Frontal cortex (tissue), 4 donors: ENCODE data around the gene ZNF579. TPM values are rescaled to one million over a fixed set of nuclear protein-coding genes. Genes with fewer than 3 reads are reported as not detected.

Source experiments
- DNase-seq, 2 donors: peaks; one replicate each; pipeline ENCODE4 v3.0.0; 2012; ENCODE audit warnings: low spot score in 2 of 2
- FAIRE-seq: peaks from 2 replicates; lab custom pipeline; 2012; peaks lifted over from hg19 to GRCh38; lab: Jason Lieb, UNC
- total RNA-seq: library from RNA; depleted of rRNA; stranded (reverse); fragments of >200 nt; gene quantifications from one replicate; pipeline ENCODE4 v1.2.3, GENCODE V29; 2014
- donor health status: control.
- donor health status: control.
- donor health status: control.

Gene ZNF579, protein sequence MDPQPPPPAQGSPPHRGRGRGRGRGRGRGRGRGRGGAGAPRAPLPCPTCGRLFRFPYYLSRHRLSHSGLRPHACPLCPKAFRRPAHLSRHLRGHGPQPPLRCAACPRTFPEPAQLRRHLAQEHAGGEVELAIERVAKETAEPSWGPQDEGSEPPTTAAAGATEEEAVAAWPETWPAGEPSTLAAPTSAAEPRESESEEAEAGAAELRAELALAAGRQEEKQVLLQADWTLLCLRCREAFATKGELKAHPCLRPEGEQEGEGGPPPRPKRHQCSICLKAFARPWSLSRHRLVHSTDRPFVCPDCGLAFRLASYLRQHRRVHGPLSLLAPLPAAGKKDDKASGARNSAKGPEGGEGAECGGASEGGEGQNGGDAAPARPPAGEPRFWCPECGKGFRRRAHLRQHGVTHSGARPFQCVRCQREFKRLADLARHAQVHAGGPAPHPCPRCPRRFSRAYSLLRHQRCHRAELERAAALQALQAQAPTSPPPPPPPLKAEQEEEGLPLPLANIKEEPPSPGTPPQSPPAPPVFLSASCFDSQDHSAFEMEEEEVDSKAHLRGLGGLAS
- total RNA-seq = 3.7 TPM

GRCh38 chr19:55580628-55581144 lies at the start of gene ZNF579:
Gene ZNF579, minus strand, starts transcription at chr19:55580848. Its CDS starts 1,209 bp downstream, at chr19:55579639.
- FAIRE-seq (no peak), DNase-seq (peak; percentile 88 to 90)

DNA sequence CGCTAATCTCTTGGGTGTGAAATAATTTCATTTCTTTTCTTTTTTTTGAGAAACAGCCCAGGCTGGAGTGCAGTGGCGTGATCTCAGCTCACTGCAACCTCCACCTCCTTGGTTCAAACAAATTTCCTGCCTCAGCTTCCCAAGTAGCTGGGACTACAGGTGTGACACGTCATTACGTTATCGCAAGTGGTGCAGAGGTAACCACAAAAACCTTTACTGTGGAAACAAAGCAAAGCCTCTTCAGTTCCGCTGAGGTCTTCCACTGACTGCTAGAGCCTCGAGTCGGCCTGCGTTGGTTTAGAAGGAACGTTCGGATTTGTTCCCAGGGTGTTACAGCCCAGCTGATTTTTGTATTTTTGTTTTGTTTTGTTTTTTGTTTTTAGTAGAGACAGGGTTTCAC lies 45.7 kb upstream of the ZNF579 start:
- FAIRE-seq (no peak), DNase-seq (no peak)

- FAIRE-seq (no peak), DNase-seq (no peak)
These were observed 44.3 kb upstream of the ZNF579 start for GRCh38 chr19:55625004-55625326.

DNA sequence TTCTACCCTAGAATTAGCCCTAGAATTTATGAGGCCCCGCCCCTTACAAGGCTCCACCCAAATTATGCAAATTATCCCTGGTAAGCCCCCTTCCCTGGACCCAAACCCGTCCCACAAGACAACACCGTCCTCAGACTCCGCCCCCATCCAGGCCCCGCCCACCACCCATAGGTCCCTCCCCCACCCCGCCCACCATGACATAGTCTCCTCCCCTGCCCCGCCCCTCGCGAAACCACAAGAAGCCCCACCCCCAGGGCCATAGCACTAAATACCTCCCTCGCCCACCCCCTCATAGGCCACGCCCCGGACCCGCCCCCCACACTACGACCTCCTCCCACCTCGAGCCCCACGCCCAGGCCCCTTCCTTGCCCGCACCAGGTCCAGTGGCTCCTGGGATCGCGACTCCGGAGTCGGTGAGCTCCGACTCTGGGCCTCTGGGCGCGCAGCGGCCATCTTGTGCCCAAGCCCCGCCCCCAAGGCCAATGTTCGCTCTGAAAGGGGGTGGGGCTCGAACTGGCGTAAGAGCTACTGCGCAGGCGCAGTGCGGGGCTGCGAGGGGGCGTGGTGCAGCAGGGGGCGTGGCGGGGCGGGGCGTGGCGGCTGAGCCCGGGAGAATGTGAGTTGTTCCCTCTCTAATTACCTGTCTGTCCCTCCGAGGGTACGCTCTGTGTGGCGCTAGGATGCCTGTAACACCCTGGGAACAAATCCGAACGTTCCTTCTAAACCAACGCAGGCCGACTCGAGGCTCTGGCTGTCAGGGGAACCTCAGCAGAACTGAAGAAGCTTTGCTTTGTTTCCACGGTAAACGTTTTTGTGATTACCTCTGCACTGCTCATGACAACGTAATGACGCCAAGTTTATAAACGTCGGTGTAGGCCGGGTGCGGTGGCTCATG lies 43.7 kb upstream of the ZNF579 start, which contains the start of gene ZNF784:
TSS of gene ZNF784 (minus strand) at position 458 of the 895 bp plus-strand sequence. CDS start at position 453, 5 bp downstream.
- FAIRE-seq (no peak), DNase-seq (peak; percentile 95 to 97)

DNA sequence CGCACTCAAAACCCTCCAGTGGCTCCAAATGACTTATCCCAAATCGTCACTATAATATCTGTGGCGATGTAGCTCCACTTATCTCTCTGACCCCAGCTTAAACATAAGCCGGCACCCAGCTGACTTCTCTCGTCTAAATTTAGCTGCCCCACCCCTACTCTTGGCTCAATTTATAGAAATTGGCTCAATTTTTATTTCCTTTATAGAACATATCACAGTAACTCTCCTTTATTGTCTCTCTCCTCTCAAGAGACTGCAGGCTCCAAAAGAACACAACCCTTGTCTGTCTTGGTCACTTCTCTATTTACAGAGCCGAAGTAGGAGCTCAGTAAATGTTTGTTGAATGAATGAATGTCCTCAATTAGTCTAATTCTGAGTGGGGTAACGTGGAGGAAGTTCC lies 42.9 kb upstream of the ZNF579 start:
- FAIRE-seq = no peak
- no peak for DNase-seq

- no peak for FAIRE-seq
- peak in 1 of 2 donors; percentile 33 for DNase-seq
These were observed 42.5 kb upstream of the ZNF579 start for GRCh38 chr19:55623130-55623529.

DNA sequence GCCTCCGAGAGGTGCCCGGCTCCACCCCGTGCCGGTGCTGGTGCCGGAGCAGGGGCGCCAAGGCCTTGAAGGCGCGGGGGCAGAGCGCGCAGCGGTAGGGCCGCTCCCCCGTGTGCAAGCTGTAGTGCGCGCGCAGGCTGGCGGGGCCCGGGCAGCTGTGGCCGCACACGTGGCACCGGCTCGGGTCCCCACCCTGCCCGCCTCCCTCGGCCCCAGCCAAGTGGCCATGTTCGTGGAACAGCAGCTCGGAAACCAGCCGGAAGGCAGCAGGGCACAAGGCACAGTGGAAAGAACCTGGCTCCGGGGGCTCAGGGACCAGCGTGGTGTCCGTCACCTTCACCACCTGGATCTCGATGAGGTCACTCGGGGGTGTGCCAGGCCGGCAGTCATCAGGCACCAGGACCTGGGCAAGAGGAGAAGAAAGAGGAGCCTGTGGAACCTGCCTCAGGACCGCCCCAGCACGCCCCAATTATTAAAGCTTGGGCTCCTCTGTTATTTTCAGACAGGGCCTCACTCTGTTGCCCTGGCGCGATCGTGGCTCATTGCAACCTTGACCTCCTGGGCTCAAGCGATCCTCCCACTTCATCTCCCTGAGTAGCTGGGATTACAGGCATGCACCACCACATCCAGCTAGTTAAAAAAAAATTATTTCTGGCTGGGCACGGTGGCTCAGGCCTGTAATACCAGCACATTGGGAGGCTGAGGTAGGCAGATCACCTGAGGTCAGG lies 41.8 kb upstream of the ZNF579 start:
- DNase-seq (no peak), FAIRE-seq (no peak)

DNA sequence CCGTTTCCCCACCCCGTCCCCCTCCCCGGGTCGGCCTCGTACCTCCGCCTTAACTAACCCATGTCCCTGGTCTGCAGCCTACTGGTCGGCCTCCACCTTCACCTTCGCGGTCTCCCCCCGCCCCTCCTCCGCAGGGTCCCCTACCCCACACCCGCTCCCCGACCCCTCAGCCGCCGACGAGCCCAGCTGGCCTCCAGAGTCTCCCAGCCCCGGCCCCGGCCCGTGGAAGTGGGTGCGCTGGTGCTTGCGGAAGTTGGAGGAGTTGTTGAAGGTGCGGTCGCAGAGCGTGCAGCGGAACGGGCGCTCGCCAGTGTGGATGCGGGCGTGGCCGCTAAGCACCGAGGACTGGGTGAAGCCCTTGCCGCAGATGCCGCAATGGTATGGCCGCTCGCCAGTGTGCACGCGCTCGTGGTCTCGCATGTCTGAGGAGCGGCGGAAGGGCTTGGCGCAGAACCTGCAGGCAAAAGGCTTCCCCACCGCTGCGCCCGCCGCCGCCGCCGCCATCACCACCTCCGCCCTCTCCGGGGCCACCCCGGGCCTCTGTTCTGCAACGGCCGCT lies 41.1 kb upstream of the ZNF579 start:
- FAIRE-seq = no peak

DNA sequence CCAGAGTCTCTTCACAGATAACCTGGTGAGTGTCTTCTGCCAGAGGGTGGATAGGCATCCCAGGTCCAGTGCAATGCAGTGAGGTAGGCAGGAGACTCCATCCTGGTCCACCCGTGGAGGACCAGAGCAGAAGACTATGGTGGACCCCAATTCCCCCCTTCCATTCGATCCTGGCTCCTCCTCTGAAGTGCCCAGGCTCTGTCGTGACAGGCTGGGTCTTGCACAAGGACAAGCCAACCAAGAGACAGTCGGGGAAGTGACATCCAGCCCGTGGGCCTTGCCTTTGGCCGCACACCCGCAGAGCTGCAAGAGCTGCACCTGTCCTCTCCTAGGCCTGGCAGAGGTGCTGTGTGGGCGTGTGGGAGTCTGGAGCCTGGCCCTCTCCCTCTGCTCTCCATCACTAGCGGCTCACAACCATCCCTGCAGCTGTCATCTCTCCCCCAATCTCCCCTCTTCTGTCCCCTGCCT lies 40.6 kb upstream of the ZNF579 start:
- no peak for FAIRE-seq
- no peak for DNase-seq

More for the DNA sequence above, 41.1 kb upstream of the ZNF579 start:
- DNase-seq = no peak

DNA sequence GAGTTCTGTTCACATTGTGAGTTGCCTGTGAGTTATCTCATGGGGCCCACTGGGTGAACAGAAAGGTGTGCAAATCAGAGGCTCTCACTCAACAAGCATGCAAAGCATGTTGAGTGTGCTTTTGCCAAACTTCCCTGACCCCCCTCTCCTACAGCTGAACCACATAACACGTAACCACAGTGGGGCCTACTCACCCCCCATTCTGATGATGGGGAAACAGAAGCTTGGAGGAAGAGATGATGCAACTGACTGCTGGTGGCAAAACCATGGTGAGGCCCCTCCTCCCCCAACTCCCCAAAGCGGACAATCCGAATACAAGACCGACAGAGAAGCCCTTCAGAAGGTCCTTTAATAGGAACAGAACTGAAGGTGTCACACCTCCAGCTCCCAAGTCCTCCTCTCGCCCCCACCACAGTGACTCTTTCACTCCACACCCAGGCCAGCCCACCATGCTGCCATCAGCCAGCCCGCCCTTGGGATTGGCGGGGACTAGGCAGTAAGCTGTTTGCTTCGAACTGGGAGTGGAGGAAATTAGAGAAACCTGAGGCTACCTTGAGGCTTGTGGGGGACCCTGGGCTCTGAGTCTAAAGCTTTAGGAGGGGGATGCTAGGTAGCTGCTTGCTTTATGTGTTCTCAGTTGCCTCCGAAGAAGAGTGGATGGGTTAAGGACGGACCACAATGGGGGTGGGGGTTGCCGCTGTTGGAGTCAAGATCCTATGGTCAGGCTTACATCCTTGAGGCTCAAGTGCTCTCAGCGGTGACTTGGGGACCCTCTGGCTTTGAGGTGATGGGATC lies 40.0 kb upstream of the ZNF579 start:
- FAIRE-seq (no peak), DNase-seq (no peak)

- no peak for FAIRE-seq
These were observed 38.6 kb upstream of the ZNF579 start for GRCh38 chr19:55619286-55619685.

DNA sequence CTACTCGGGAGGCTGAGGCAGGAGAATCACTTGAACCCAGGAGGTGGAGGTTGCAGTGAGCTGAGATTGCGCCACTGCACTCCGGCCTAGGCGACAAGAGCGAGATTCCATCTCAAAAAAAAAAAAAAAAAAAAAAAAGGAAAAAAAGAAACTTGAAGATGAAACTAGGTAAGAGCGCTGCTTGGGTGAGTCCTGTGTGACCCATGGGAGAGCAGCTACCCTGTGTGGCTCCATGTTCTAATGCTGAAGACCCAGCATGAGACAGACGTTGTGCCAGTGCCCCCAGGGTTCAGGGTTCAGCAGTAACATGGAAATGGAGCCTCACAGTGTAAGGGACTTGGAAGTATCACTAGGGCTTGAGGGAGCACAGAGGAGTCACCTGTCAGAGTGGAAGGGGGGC lies 37.8 kb upstream of the ZNF579 start:
- DNase-seq = no peak
- no peak for FAIRE-seq

More at GRCh38 chr19:55619286-55619685, 38.6 kb upstream of the ZNF579 start:
- DNase-seq = no peak

DNA sequence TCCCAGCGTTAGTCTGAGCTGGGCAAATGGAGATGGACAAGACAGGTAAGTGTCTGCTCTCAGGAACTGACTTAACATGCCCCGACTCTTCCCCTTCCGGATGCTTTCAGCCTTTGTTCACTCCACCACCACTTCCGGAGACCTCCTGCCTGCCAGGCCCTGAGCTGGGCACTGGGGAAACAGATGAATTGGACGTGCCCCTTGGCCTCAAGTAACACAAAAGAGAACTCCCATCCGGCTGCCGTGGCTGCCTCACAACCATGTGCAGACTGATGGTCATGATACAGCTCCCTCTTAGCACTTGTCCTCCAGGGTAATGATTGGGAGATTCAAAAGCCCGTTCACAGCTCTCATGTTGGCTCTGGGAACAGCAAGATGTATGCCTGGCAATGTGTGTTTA lies 36.8 kb upstream of the ZNF579 start:
- DNase-seq = no peak
- no peak for FAIRE-seq

DNA sequence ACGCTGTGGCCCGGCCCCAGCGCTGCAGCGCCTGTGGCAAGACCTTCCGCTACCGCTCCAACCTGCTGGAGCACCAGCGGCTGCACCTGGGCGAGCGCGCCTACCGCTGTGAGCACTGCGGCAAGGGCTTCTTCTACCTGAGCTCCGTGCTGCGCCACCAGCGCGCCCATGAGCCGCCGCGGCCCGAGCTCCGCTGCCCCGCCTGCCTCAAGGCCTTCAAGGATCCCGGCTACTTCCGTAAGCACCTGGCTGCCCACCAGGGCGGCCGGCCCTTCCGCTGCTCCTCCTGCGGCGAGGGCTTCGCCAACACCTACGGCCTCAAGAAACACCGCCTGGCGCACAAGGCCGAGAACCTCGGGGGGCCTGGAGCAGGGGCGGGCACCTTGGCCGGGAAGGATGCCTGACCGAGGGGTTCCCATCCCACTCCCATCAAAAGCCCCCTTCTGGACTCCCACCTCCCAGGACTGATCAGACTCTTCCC lies 35.8 kb upstream of the ZNF579 start:
- no peak for DNase-seq
- no peak for FAIRE-seq

DNA sequence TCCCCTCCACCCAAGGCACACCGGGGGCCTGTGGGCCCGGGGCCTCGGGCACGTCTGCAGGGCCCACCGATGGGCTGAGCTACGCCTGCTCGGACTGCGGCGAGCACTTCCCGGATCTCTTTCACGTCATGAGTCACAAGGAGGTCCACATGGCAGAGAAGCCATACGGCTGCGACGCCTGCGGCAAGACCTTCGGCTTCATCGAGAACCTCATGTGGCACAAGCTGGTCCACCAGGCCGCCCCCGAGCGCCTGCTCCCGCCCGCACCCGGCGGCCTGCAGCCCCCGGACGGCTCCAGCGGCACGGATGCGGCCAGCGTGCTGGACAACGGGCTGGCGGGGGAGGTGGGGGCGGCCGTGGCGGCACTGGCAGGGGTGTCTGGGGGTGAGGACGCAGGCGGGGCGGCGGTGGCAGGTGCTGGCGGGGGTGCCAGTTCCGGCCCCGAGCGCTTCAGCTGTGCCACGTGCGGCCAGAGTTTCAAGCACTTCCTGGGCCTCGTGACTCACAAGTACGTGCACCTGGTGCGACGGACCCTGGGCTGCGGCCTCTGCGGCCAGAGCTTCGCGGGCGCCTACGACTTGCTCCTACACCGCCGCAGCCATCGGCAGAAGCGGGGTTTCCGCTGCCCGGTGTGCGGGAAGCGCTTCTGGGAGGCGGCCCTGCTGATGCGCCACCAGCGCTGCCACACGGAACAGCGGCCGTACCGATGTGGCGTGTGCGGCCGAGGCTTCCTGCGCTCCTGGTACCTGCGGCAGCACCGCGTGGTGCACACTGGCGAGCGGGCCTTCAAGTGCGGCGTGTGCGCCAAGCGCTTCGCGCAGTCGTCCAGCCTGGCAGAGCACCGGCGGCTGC lies 35.1 kb upstream of the ZNF579 start:
- DNase-seq (no peak), FAIRE-seq (no peak)

DNA sequence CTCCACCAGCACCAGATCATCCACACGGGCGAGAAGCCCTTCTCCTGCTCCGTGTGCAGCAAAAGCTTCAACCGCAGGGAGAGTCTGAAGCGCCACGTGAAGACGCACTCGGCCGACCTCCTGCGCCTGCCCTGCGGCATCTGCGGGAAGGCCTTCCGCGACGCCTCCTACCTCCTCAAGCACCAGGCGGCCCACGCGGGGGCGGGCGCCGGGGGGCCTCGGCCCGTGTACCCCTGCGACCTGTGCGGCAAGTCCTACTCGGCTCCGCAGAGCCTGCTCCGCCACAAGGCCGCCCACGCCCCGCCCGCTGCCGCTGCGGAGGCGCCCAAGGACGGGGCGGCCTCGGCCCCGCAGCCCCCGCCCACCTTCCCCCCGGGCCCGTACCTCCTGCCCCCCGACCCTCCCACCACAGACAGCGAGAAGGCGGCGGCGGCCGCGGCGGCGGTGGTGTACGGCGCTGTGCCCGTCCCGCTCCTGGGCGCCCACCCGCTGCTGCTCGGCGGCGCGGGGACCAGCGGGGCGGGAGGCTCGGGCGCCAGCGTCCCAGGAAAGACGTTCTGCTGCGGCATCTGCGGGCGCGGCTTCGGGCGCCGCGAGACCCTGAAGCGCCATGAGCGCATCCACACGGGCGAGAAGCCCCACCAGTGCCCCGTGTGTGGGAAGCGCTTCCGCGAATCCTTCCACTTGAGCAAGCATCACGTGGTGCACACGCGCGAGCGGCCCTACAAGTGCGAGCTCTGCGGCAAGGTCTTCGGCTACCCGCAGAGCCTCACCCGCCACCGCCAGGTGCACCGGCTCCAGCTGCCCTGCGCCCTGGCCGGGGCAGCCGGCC lies 34.3 kb upstream of the ZNF579 start:
- FAIRE-seq (no peak), DNase-seq (no peak)
